MCF 10A (cell line): Measurements from ENCODE around the gene TLCD3B. TPM values are rescaled to one million over a fixed set of nuclear protein-coding genes. Genes with fewer than 3 reads are reported as not detected.

Experiments
- BruUV-seq: library from RNA; stranded (reverse); fragments of 400-500 nt; replicated peaks from 2 replicates; lab custom pipeline; 2021; lab: Mats Ljungman, UMichigan
- CTCF ChIA-PET: fragments of 300-600 bp; sonication (Branson Sonifier 250); formaldehyde crosslinking; extraction: SDS; loops from one replicate; lab custom pipeline; 2021; ENCODE audit warnings: antibody characterized with exemption, inconsistent platforms; lab: Yijun Ruan, JAX
- POLR2A ChIA-PET: fragments of 300-600, 350-650 bp; sonication (Branson Sonifier 250); formaldehyde crosslinking; extraction: SDS; loops from one replicate; lab custom pipeline; 2020; ENCODE audit warnings: antibody characterized with exemption, inconsistent platforms; lab: Yijun Ruan, JAX
- DNase-seq: peaks from one replicate; pipeline ENCODE4 v3.0.0-alpha.2; 2018; ENCODE audit not compliant: unreplicated experiment
- H3K27ac Mint-ChIP-seq: one replicate; pipeline ENCODE4 v1.8.0; 2022; ENCODE audit warnings: mild to moderate bottlenecking, low read depth, mixed read lengths; ENCODE audit not compliant: unreplicated experiment
- H3K27me3 Mint-ChIP-seq: one replicate; pipeline ENCODE4 v1.8.0; 2022; ENCODE audit warnings: mixed read lengths; ENCODE audit not compliant: insufficient read depth, unreplicated experiment
- H3K36me3 Mint-ChIP-seq: one replicate; pipeline ENCODE4 v1.8.0; 2022; ENCODE audit warnings: mild to moderate bottlenecking, moderate library complexity, mixed read lengths; ENCODE audit not compliant: insufficient read depth, unreplicated experiment
- H3K4me1 Mint-ChIP-seq: one replicate; pipeline ENCODE4 v1.8.0; 2022; ENCODE audit warnings: mixed read lengths; ENCODE audit not compliant: insufficient read depth, unreplicated experiment
- H3K4me3 Mint-ChIP-seq: one replicate; pipeline ENCODE4 v1.8.0; 2022; ENCODE audit warnings: mild to moderate bottlenecking, moderate library complexity, mixed read lengths; ENCODE audit not compliant: unreplicated experiment
- H3K9me3 Mint-ChIP-seq: one replicate; pipeline ENCODE4 v1.8.0; 2022; ENCODE audit warnings: mixed read lengths; ENCODE audit not compliant: unreplicated experiment
- CTCF ChIP-seq: fragments of 200-600 bp; IDR thresholded peaks from one replicate; pipeline ENCODE4 v1.8.0; 2022; ENCODE audit warnings: antibody characterized with exemption, mild to moderate bottlenecking; ENCODE audit not compliant: unreplicated experiment
- intact Hi-C: fragments of 100-400 bp; cut with micrococcal nuclease; formaldehyde crosslinking; loops from 2 replicates; pipeline ENCODE4 v1.14.1; 2022
- total RNA-seq: library from RNA; stranded (reverse); gene quantifications from 2 replicates; pipeline ENCODE4 v1.2.3, GENCODE V29; 2022

TLCD3B gene
- total RNA-seq, 1 experiment from 2014 or later, result 0.21 TPM

- ChIA-PET POLR2A (interaction anchor here (0.6 to 5.0 kb wide), 26 partner anchors 10 to 954 kb away, joined by 3 to 72 read pairs (median 6); partner anchors contain the start of genes ALDOA, ASPHD1, CDIPT and KCTD13), CTCF (interaction anchor here (0.5 to 2.7 kb wide), 3 partner anchors 22 to 176 kb away, joined by 3 to 9 read pairs (median 6); partner anchors contain the start of gene TAOK2)
- TSS peak; percentile 59 for BruUV-seq
- H3K4me3 Mint-ChIP-seq, result peak within 1 kb of the TSS; percentile 98
- TF ChIP-seq CTCF, result no peak
- H3K9me3 Mint-ChIP-seq, result no peaks in the 10 kb centered on the region
- H3K36me3 Mint-ChIP-seq, result peaks cover 41% of the 10 kb centered on the region
- intact Hi-C loops, result loop anchor here (5.0 kb wide), 2 partner anchors 68 to 173 kb away; partner anchors contain the start of genes KCTD13 and MVP
- peaks cover 11% of the 10 kb centered on the region for H3K4me1 Mint-ChIP-seq
- peak; percentile 84 for DNase-seq
- no peaks in the 10 kb centered on the region for H3K27me3 Mint-ChIP-seq
- peak within 1 kb of the TSS; percentile 95 for H3K27ac Mint-ChIP-seq
Observed at GRCh38 chr16:29995324-29995910, 35.7 kb downstream of the TLCD3B start, which contains the start of gene HIRIP3. HIRIP3 (minus strand) TSS chr16:29995617; CDS start chr16:29995605, 12 bp downstream.

- ChIA-PET POLR2A (interaction anchor here (0.7 to 5.0 kb wide), 20 partner anchors 9 to 294 kb away, joined by 3 to 72 read pairs (median 6); partner anchors contain the start of genes ALDOA, ASPHD1, CDIPT and KCTD13), CTCF (interaction anchor here (0.7 to 2.7 kb wide), 4 partner anchors 8 to 176 kb away, joined by 3 to 9 read pairs (median 4); partner anchors contain the start of gene TAOK2)
- Mint-ChIP-seq H3K9me3 (no peaks in the 10 kb centered on the region), H3K27ac (peak overlapping the region; percentile 61), H3K36me3 (peaks cover 46% of the 10 kb centered on the region), H3K4me1 (peaks cover 11% of the 10 kb centered on the region), H3K4me3 (peak overlapping the region; percentile 98), H3K27me3 (no peaks in the 10 kb centered on the region)
- no peak for TF ChIP-seq CTCF
- no TSS peak for BruUV-seq
- intact Hi-C loops, result loop anchor here (5.0 kb wide), 2 partner anchors 67 to 172 kb away; partner anchors contain the start of genes KCTD13 and MVP
- DNase-seq, result peak; percentile 79
Observed at GRCh38 chr16:29994600-29995323, 36.3 kb downstream of the TLCD3B start.

GRCh38 chr16:29993903-29994599, 37.0 kb downstream of the TLCD3B start:
- DNase-seq, result no peak
- H3K36me3 Mint-ChIP-seq, result peaks cover 44% of the 10 kb centered on the region
- TSS peak; percentile 58 for BruUV-seq
- POLR2A ChIA-PET, result interaction anchor here (0.5 to 5.0 kb wide), 17 partner anchors 8 to 189 kb away, joined by 3 to 72 read pairs (median 6); partner anchors contain the start of genes ASPHD1, CDIPT, KCTD13 and SEZ6L2
- H3K9me3 Mint-ChIP-seq, result no peaks in the 10 kb centered on the region
- CTCF ChIA-PET, result interaction anchor here (0.6 to 1.0 kb wide), 6 partner anchors 9 to 271 kb away, joined by 3 to 6 read pairs (median 3); no protein-coding TSS in a partner anchor
- intact Hi-C loops, result no loop called here
- peak overlapping the region; percentile 61 for H3K27ac Mint-ChIP-seq
- H3K4me1 Mint-ChIP-seq, result peaks cover 11% of the 10 kb centered on the region
- no peak for TF ChIP-seq CTCF
- no peaks in the 10 kb centered on the region for H3K27me3 Mint-ChIP-seq
- H3K4me3 Mint-ChIP-seq, result peak overlapping the region; percentile 98
